Stimulated activated CD4-positive, alpha-beta T cell treated with anti-CD3 and anti-CD28 coated beads, Interleukin-2, amount 100 ng/mL, for 48 hours (primary cell): ENCODE measurements around the gene TNNT2.

Source experiments
- DNase-seq, 2 donors: peaks; one replicate each; pipeline ENCODE4 v3.0.0-alpha.2; 2020

Gene TNNT2

DNA sequence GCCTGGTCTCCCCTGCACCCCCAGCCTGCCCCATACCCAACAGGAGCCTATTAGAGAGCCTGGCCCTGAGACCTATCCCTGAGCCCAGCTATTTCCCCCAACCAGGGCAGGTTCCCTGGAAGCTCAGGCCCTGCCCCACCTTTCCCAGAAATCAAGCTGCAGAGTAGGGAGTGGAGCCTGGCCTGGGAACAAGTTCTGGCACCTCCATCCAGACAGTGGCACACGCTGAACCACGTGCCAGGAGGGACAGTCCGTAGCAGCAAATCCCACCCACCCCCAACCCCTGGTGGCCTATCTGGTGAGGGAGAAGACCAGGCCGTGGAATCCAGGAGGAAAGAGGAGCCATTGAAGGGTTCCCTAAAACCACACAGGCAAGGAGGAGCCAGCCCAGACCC is 22.6 kb downstream of the TNNT2 start:
- DNase-seq: no peak

DNA sequence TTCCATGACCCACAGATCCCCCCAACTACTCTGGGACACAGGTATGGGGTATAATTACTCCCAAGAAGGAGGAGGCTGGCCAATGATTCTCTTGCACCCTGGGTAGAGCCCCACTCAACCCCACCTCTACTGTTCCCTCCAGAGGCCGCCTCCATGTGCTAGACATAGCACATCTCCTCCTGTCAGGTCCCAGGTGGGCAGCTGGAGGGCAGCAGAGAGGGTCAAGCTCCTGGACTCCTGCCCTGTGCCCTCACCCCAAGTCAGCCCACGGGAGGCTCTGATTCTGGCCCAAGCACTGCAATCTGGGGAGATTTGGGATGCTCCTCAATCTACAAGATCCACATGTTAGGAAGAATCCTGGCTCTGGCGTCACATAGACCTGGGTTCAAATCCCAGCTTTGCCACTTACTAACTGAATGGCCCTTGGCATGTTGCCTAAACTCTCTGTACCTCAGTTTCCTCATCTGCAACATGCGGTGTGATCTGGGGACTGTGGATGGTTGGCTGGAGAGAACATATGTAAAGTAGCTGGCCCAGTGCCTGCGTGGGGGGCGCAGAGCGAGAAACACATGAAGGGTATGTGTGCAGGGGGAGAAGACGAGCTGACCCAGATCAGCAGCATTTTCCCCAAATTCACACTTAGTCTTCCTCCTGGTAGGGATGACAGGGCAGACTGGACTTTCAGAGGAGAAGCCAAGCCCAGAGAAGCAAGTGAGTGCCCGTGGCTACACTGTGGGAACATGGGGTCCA is 23.2 kb downstream of the TNNT2 start:
- no peak for DNase-seq

DNA sequence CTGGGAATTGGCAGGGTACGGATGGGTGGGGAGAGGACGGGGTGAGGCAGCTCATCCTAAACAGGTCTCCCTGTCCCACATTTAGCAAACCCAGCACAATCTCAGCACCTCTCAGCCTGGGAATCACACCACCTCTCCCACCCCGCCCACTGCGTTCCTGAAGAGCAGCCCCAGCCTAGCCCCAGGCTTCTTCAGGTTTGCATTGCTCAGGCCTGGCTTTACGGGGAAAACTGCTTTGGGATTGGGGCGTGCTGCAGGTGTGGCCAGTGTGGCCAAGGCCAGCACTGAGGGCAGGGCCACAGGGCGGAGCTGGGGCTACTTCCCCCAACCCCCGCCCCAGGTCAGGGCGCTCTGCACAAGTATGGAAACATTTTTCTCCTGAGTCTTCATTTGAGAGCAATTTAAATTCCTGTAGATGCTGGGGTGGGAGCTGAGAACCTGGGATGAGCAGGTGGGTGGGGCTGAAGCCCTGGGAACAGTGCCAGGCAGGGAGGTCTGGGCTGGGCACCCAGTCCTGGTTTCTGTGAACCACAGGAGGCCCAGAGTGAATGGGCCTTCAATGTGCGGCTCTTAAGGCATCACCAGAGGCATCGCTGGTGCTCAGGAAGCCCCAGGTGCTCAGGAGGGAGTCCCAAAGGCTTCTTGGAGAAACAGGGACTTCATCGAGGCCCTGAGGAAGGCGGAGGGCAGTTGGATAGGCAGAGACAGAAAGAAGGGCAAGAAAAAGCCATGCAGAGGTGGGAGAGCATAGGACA is 24.1 kb downstream of the TNNT2 start:
- no peak for DNase-seq

DNA sequence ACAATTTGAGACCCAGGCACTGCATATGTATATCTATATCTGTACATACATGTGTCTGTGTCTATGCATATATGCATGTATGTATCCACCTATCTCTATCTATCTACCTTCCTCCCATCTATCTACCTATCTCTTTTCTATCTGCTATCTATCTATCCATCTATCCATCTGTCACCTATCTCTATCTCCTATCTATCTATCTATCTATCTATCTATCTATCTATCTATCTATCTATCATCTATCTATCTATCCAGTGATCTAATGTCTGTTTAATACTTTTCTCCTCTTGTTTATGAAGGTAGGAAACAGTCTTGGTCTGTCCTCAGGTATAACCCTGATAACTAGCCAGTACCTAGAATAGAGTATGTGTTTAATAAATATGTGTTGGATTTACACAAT is 25.9 kb downstream of the TNNT2 start:
- DNase-seq: no peak

DNA sequence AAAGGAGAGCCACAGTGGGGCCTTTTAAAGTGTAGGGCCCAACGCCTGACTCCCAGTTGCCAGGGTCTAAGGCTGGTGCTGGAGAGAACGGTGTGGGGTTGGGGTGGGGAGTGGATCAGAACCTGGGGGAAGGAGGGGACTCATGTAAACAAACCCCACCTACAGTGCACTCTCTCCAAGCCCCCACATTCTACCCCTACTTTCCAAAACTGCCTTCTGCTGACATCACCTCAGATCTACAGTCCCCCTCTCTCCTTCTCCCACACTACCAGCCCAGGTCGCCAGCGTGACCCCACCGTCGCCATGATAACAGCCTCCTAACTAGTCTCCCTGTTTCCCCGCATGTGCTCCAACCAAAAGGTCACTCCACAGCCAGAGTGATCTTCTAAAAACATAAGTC is 26.6 kb downstream of the TNNT2 start:
- DNase-seq: no peak

DNA sequence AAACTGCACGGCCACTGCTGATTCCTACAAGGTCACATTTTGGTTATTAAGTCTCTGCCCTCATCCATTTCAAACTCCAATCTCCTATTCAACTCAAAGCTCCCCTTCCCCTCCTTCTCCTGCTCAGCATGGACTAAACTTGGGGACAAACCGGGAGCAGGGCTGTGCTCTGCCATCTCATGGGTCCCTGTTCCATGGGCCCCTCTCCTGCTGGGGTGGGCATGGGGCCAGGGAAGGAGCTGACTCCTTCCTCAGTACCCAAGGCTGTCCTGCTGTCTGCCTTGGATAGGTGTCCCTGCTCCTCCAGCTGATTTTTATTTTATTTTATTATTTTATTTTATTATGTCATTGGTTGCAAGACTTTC is 27.1 kb downstream of the TNNT2 start:
- DNase-seq: no peak

DNA sequence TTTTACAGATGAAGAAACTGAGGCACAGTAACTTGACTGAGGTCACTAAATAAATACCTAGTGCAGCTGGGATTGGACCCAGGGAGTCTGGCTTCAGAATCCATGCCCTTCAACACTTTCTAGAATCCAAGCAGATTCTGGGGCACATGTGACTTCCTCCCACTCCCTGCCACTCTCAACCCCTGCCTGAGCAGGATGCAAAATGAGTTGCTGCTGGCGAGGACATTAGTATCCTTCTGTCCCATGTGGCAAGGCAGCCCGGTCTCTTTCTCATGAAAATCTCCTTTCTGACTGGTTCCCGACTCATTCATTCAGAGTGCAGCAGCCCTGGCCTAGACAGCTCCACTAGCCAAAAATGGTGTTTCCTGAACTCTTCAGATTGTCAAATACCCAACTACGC is 28.4 kb downstream of the TNNT2 start:
- DNase-seq: no peak

DNA sequence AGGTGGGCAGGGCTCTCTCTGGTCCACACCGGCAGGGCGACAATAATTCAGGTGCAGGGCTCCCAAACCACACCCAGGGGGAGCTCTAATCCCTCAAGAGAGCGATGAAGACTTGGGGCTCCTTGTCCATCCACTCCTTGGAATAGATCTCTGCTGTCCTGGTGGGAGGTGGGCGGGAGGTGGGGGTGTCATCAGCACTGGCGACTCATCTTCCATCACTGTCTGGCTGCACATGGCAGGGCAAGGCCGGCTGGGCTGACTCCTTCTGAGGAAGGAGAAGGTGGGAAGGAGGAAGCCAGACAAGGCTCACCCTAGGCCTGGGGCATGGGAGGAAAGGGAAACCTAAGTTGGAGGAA is 29.3 kb downstream of the TNNT2 start:
- DNase-seq: peak; percentile 4 to 28

DNA sequence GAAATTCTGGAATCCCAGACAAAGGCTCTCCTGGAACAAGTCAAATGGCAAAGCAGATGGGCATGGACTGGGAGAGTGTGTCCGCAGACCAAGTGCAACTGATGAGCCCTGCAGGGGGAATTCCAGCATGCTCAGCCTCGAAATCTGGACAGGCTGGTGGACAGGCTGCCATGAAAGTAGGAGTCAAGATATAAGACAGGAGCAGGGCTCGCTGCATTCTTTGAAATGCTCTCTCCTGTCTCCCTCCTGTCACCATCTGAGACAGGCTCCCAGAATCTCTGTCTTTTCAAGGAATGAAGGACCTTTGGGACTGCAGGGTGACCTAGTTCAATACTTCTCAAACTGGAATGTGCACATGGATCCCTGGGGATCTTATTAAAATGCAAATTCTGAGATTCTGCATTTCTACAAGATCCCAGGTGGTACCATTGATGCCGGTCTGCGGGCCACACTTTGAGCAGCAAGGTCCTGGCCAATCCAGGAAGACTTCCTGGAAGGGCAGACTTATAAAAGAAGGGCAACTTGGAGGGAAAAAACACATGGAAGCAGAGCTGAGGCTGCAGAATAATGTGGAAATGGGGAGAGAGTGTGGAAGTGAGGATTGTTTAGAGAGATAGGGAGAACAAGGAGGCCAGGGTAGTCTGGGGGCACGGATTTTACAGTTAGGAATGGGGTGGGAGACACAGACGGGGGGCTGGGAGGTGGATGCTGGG is 29.8 kb downstream of the TNNT2 start:
- DNase-seq: no peak

DNA sequence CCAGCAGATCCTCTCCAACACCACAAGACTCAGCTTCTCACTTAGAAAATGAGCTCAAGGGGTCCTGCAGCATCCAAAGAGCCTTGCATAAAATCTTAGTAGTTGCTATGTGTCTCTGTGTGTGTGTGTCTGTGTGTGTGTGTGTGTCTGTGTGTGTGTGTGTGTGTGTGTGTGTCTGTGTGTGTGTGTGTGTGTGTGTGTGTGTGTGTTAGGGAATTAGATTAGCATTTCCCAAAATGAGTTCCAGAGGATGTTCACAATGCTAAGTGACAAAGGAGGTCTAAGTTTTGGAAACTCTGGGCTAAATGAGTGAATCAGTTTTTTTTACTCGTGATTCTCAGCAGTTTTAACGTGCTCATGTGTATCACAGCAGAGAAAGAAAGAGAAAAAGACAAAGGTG is 30.5 kb downstream of the TNNT2 start:
- no peak for DNase-seq

DNA sequence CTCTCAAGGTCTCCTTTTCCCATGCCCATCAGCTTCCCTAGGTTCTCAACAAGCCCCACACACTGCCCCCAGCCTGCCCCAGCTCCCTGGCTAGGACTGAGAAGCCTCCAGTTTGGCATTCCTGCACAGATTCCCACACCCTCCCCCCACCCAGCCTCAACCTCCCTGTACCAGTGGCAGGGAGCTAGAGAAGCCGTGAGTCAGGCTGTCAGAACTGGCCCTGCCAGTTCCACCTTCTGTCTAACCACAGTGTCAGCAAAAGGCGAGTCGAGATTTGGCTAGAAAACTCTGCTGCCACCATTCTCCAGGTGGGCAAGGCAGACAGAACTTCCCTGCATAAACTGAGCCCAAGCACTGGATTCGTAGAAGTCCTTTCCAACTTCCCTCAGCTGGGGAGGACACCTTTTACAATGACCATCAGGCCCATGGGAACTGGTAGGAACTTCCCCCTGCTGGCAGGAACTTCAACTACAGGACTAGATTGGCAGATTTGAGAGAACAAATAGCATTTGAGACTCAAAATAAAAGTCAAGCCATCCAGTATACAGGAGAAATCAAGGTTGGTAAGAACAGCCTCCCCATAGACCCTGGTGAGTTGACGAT is 31.0 kb downstream of the TNNT2 start:
- DNase-seq: peak; percentile 4 to 5

DNA sequence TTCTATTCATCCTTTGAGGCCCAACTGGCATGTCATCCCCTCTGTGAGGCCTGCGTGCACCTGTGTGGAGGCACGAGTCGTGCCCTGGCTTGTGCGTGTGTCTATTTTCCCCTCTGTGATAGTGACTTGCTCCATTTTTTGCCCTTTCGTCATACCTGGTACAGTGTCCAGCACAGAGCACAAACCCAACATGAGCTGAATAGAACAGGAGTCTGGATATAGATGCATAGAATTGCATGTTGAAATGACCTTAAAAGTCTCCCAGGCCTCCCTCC is 32.5 kb downstream of the TNNT2 start:
- no peak for DNase-seq

DNA sequence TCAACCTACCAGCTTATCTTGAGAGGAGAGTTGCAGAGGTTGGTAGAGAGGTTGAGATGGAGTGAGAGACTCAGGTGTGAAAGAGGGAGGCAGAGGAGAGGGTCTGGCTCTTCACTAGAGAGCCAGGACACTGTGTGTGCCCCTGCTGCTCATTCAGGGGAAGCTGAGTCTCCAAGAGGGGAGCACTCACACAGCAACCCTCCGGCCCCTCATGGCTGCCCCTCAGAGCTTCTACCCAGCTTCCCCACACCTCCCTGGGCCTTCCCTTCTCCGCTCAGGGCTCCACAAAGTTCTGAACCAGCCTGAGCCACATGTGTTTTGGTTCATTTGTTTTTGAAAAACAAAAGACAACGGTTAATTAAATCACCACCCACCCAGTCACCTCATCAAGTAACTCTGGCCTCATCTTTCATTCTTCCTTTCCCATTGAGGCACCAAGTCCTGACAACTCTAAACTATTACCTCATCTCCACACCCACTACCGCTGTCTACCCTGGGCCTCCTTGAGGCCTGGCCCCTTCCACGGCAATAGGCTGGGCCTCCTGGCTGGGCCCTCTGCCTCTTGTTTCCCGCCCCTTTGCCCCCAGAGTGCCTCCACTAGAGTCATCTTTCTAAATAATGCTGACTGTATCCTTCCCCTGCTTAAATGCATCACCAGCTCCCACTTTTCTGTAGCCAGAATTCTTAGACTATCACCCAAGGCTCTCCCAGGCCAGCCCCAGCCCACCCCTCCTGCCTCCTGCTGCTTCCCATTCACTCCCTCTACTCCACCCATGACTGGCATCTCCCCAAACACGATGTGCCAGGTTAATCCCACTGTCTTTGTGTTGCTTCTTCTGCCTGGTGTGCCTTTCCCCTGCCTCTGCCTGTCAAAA is 33.0 kb downstream of the TNNT2 start:
- no peak for DNase-seq

DNA sequence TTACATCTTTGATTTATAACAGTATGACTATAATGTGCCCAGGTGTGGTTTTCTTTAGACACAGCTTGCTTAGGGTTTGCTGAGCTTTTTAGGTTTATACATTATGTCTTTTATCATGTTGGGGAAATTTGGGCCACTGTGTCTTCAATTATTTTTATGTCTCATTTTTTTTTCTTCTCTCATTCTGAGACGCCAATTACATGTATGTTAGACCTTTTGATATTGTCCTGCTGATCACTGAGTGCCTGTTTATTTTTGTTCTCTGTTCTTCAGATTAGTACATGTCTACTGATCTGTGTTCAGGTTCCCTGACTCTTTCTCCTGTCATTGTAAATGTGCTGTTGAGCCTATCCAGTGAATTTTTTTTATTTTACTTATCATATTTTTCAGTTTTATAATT is 36.1 kb downstream of the TNNT2 start:
- no peak for DNase-seq

DNA sequence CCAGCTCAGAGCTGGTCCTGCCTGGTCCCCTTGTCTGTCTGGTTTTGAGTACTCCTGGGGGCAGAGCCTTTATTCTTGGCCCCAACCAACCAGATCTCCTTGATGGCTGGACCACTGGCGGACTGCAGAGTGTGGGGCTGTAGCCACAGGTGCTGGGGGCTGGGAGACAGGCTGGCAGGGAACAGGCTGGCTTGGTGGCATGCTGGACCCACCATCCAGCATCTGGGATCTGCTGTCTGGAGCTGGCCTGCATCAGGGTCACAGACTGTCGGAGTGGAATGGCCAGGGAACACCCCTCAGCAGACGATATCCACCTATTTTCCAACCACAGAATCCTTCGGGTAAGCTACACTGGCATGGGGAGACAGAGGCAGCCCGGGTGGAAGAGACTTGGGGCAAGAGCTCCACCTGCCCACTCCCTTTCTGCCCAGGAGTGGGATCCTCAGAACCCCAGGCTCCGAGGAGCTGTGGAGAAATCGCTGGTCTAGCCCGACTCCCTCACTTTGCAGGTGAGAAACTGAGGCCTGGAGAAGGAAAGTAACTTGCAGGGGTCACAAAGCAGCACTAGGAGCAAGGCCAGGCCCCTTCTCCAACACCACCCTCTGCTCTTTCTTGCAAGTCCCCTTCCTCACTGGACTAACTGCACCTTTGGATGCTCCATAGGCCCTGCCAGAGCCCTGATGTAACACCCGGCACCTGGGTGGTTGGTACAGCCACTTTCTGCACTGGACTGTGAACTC is 40.6 kb downstream of the TNNT2 start:
- DNase-seq: no peak

DNA sequence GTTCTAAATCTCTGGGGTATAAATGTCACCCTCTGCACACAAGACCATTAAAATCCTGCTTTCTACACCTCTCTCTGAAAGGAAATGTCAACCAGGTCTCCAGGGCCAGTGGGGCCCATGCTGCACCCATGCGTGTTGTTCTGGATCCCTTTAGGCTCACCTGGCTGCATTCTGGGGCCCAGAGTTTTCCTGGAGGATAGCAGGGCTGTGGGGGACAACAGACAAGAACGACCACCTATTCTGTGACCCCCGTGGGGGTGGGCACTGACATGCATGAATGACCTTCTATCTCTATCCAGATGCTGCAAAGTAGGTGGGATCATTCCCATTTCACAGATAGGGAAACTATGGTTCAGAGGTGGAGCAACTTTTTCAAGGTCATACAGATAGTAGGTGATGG is 41.6 kb downstream of the TNNT2 start:
- DNase-seq: no peak

DNA sequence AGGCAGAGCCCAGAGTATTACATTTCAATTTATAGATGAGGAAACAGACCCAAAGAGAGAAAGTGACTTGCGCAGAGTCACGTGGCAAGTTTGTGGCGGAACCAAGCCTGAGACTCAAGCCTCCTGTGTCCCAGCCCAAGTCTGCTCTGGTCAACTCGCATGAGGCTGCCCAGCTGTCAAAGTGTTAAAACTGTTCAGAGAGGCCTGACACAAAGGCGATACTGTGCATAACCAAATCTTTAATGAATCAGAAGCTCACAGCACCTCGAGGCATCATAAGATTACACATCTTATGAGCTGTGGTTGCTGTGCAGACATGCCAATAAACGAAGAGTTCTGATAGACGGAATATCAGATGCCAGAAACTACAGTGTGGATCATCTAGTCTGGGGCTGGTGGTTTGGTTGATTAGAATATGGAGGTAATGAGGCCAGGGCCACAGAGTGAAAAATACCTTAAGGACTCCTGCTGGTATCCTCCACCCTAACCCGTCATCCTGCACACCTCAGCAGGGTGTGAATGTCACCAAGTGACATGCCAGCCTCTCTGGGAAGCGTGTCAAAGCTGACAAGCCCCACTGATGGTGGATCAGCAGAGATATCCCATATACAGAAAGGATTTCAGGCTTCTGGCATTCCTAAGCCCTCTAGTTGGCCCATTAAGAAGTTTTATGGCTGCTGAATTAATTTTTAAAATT is 42.2 kb downstream of the TNNT2 start:
- DNase-seq: no peak

DNA sequence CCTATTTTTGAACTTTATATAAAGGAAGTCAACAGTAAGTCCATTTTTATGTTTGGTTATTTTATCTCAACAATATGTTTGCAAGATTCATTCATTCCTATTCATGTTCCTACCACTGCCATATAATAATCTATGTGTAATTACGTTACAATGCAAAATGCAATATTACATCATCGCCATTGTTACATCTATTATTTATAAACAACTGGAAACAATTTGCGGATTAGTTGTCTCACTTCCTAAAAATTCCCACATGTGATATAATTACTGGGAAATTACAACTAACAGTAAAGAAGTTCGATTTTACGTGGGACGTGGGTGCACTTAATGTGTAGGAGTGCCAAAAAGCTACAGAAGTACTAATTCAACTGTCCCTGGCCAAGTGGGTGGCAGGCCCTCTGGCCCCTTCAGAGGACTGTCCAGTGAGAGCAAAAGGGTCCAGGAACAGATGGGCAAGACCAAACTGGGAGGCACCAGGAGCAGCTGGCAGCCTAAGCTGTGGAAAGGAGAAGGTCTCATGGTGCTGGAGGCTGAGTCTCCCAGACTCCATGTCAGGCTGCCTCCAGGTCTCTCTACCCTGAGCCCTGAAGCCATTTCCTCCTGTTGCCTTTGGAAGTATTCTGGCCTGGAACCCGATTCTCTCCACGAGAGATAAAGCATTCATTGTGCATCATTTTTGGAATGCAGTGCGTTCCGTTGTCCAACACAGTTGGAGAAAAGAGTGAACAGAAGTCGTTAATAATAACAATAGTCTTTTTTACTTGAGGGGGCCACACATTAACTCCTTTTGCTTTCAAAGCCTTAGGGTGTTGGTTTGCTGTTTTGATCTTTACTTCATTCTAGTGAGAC is 42.9 kb downstream of the TNNT2 start:
- DNase-seq: no peak

DNA sequence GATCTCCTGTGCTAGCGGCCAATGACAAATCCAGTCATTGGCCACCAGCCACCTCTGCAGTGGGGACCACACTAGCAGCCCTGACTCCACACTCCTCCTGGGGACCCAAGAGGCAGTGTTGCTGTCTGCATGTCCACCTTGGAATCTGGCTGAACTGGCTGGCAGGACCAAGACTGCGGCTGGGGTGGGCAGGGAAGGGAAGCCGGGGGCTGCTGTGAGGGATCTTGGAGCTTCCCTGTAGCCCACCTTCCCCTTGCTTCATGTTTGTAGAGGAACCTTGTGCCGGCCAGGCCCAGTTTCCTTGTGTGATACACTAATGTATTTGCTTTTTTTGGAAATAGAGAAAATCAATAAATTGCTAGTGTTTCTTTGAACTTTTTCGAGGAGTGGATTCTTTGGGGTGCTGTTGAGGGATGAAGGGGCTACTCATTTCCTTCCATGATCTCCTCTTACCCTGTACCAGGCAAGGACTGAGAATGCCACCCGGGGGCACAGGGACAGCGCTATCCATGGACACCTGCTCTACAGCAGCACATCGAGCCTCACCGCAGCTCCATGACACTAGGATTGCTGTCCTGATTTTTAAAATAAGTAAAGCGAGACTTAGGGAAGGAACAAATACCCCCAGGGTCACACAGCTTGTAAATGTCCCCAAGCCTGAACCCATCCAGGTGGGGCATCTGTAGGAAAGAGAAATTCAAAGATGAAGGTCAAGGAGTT is 44.7 kb downstream of the TNNT2 start:
- no peak for DNase-seq

DNA sequence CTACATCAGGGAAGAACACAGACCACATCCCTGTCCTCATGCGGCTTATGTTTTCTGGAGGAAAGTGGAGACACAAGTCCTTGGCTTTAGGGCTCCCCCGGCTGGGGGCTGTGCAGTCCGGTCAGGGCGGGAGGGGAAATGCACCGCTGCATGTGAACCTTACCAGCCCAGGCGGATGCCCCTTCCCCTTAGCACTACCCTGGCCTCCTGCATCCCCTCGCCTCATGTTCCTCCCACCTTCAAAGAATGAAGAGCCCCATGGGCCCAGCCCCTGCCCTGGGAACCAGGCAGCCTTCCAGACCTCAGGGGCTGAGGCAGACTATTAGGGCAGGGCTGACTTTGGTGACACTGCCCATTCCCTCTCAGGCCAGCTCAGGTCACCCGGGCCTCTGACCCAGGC is 45.5 kb downstream of the TNNT2 start:
- no peak for DNase-seq
